Esophagus muscularis mucosa (tissue), 4 donors: ENCODE results near the gene RC3H2.

Source experiments
- CTCF ChIP-seq, 3 experiments: fragments of 200-600 bp in 2 of 3; fragments of 450-650 bp in 1 of 3; sonication (generic) in 2 of 3; IDR thresholded peaks; one replicate each; pipeline ENCODE4 v1.5.1; 2017 to 2019; ENCODE audit warnings: antibody characterized with exemption in 3 of 3, mild to moderate bottlenecking in 2 of 3, moderate library complexity in 1 of 3
- EP300 ChIP-seq: sonication (generic); formaldehyde crosslinking; IDR thresholded peaks from one replicate; pipeline ENCODE4 v1.6.1; 2017; ENCODE audit warnings: antibody characterized with exemption
- POLR2A ChIP-seq: fragments of 450-650 bp; IDR thresholded peaks from one replicate; pipeline ENCODE4 v1.6.1; 2017; ENCODE audit warnings: antibody characterized with exemption, moderate library complexity, mild to moderate bottlenecking, low read depth
- POLR2AphosphoS5 ChIP-seq, 2 donors: sonication (generic); formaldehyde crosslinking; IDR thresholded peaks; one replicate each; pipeline ENCODE4 v1.6.1; 2017; ENCODE audit warnings: antibody characterized with exemption in 2 of 2

- TF ChIP-seq CTCF (IDR thresholded peaks at IDR 0.05) (no peak), POLR2A (no peak), POLR2AphosphoS5 (IDR thresholded peaks at IDR 0.05) (no peak), EP300 (no peak)
Measured at GRCh38 chr9:122815544-122815943, 89.6 kb downstream of the RC3H2 start.
